DOHH2 (cell line): ENCODE results near the gene RHBDF2.

ENCODE experiments used
- CTCF ChIP-seq: fragments of 200-600 bp; sonication (generic); IDR thresholded peaks from one replicate; pipeline ENCODE4 v1.5.1; 2014; ENCODE audit warnings: antibody characterized with exemption, mild to moderate bottlenecking, low read depth, low read length; ENCODE audit not compliant: poor library complexity, severe bottlenecking
- EZH2phosphoT487 ChIP-seq: fragments of 200-600 bp; sonication (generic); IDR thresholded peaks from 2 replicates; pipeline ENCODE4 v1.6.1; 2017; ENCODE audit warnings: borderline replicate concordance, mild to moderate bottlenecking, antibody characterized with exemption, low read length, moderate library complexity, mixed read lengths

DNA sequence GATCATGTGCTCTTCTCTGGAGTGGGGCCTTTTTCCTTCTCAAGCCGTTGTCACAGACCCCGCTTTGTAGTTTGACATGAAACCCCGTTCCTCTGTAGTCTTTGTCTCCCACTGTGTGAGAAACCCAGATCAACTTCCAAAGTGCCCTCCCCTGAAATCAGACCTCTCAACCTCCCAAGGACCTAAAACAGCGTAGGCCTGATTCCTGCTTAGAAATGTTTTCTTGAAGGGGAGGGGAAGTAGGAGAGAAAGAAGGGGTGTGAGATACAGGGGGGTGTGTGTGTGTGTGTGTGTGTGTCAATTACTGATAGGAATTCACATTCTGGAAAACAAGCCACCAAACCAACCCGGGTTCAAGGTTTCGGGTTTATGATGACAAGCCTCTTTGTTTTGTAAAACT, 49.7 kb downstream of the RHBDF2 start:
- TF ChIP-seq CTCF: no peak
- no peak for TF ChIP-seq EZH2phosphoT487
